K562 (cell line): ENCODE measurements around the gene TRIM32. TPM values are rescaled to one million over a fixed set of nuclear protein-coding genes. Genes with fewer than 3 reads are reported as not detected.

Experiments
- ATAC-seq: fragments of 200-7000 bp; cut with Tn5 transposase; 3 replicates; pipeline ENCODE4 v1.9.1; 2020; ENCODE audit warnings: moderate library complexity
- BruUV-seq: library from RNA; stranded (reverse); fragments of 400-500 nt; replicated peaks from 2 replicates; lab custom pipeline; 2021; lab: Mats Ljungman, UMichigan
- CTCF ChIA-PET: fragments of 300-600 bp; formaldehyde crosslinking; extraction: SDS; loops from one replicate; lab custom pipeline; 2021; ENCODE audit warnings: low intra/inter-chr PET ratio; lab: Yijun Ruan, JAX
- POLR2A ChIA-PET: fragments of 300-600, 350-650 bp; sonication (Branson Sonifier 250); formaldehyde crosslinking; extraction: SDS; loops from one replicate; lab custom pipeline; 2021; ENCODE audit warnings: antibody characterized with exemption, inconsistent platforms; lab: Yijun Ruan, JAX
- DNase-seq, 4 experiments: peaks; one replicate each; pipeline versions ENCODE4 v3.0.0 to v3.0.0-alpha.2; 2011 to 2018; ENCODE audit warnings: low spot score in 3 of 4, mixed read lengths in 3 of 4; ENCODE audit errors: extremely low read depth in 1 of 4
- FAIRE-seq: peaks from 2 replicates; lab custom pipeline; 2011; peaks lifted over from hg19 to GRCh38; lab: Jason Lieb, UNC
- H2AFZ ChIP-seq: 2 replicates; pipeline ENCODE4 v1.6.0; 2011; ENCODE audit warnings: low read depth, low read length, control low read depth, inconsistent platforms
- H3K27ac ChIP-seq: fragments of 200-600 bp; 3 replicates; pipeline ENCODE4 v1.8.0; 2011; ENCODE audit warnings: low read depth, mild to moderate bottlenecking, control low read depth, inconsistent platforms, low read length, moderate library complexity, mixed read lengths; ENCODE audit errors: extremely low read depth
- H3K27me3 ChIP-seq, 2 experiments: fragments of 300-600 bp in 1 of 2; 2 replicates in 1 of 2; 3 replicates in 1 of 2; pipeline versions ENCODE4 v1.6.0 to v1.8.0; 2011; ENCODE audit warnings: inconsistent platforms in 2 of 2, low read length in 2 of 2, mild to moderate bottlenecking in 1 of 2, mixed read lengths in 1 of 2, moderate library complexity in 1 of 2; ENCODE audit not compliant: control insufficient read depth in 2 of 2, insufficient read depth in 2 of 2
- H3K36me3 ChIP-seq: fragments of 300-600 bp; 3 replicates; pipeline ENCODE4 v1.8.0; 2011; ENCODE audit warnings: mild to moderate bottlenecking, low read length, inconsistent platforms; ENCODE audit not compliant: control insufficient read depth, insufficient read depth
- H3K4me1 ChIP-seq, 2 experiments: fragments of 200-600 bp in 1 of 2; replicated peaks in 1 of 2; 2 replicates in 1 of 2; 3 replicates in 1 of 2; pipeline versions ENCODE4 v1.5.1 to v1.8.0; 2011; ENCODE audit warnings: inconsistent platforms in 2 of 2, low read length in 2 of 2, mild to moderate bottlenecking in 1 of 2, mixed read lengths in 1 of 2, moderate library complexity in 1 of 2; ENCODE audit not compliant: control insufficient read depth in 2 of 2, insufficient read depth in 2 of 2
- H3K4me2 ChIP-seq: 2 replicates; pipeline ENCODE4 v1.6.1; 2011; ENCODE audit warnings: low read length, control low read depth, inconsistent platforms, mixed read lengths; ENCODE audit not compliant: insufficient read depth
- H3K4me3 ChIP-seq: fragments of 200-600 bp; sonication (generic), shearing (Covaris generic); 2 replicates; pipeline ENCODE4 v1.5.1; 2016; ENCODE audit warnings: control low read depth, inconsistent platforms
- H3K79me2 ChIP-seq: fragments of 200-600 bp; 3 replicates; pipeline ENCODE4 v1.8.0; 2011; ENCODE audit warnings: low read length, inconsistent platforms; ENCODE audit not compliant: control insufficient read depth, insufficient read depth
- H3K9ac ChIP-seq, 2 experiments: 2 replicates each; pipeline versions ENCODE4 v1.6.0 to v1.6.1; 2011; ENCODE audit warnings: low read depth in 2 of 2, low read length in 2 of 2, control low read depth in 1 of 2, inconsistent platforms in 1 of 2, mild to moderate bottlenecking in 1 of 2, mixed read lengths in 1 of 2; ENCODE audit not compliant: insufficient read depth in 1 of 2
- H3K9me1 ChIP-seq: one replicate; pipeline ENCODE4 v1.6.0; 2011; ENCODE audit warnings: inconsistent platforms, mild to moderate bottlenecking, low read length, moderate library complexity; ENCODE audit not compliant: control insufficient read depth, insufficient read depth
- H3K9me3 ChIP-seq: replicated peaks from 2 replicates; pipeline ENCODE4 v1.5.1; 2011; ENCODE audit warnings: low read depth, low read length, inconsistent platforms; ENCODE audit not compliant: control insufficient read depth, insufficient read depth
- H4K20me1 ChIP-seq: replicated peaks from 2 replicates; pipeline ENCODE4 v1.6.1; 2011; ENCODE audit warnings: low read length, inconsistent platforms, mixed read lengths; ENCODE audit not compliant: control insufficient read depth, insufficient read depth
- CBX8 ChIP-seq: fragments of 200-600 bp; sonication (generic); IDR thresholded peaks from 2 replicates; pipeline ENCODE4 v1.6.1; 2012; ENCODE audit warnings: borderline replicate concordance, mixed run types, low read depth, mild to moderate bottlenecking, moderate library complexity, mixed read lengths, low read length, control low read depth, inconsistent platforms; ENCODE audit not compliant: poor library complexity, severe bottlenecking; ENCODE audit errors: extremely low read depth
- CHD4 ChIP-seq: fragments of 200-600 bp; sonication (generic); IDR thresholded peaks from 3 replicates; pipeline ENCODE4 v1.6.1; 2012; ENCODE audit warnings: low read depth, mild to moderate bottlenecking, mixed read lengths, low read length, inconsistent platforms; ENCODE audit not compliant: insufficient read depth, insufficient replicate concordance, poor library complexity, severe bottlenecking
- COPS2 ChIP-seq: fragments of 450-650 bp; conservative IDR thresholded peaks from 2 replicates; pipeline ENCODE4 v1.6.1; 2016; ENCODE audit warnings: mild to moderate bottlenecking, moderate library complexity
- FOXK1 ChIP-seq: sonication (generic); formaldehyde crosslinking; IDR thresholded peaks from 2 replicates; pipeline ENCODE4 v1.8.0; 2022; ENCODE audit warnings: missing genetic modification reagents, mild to moderate bottlenecking, borderline replicate concordance
- MAFK ChIP-seq: IDR thresholded peaks from 2 replicates; pipeline ENCODE4 v1.6.1; 2011; ENCODE audit warnings: low read length, improper control_type of control experiment
- NR4A1 ChIP-seq, 2 experiments: fragments of 250-450 bp in 1 of 2; fragments of 450-650 bp in 1 of 2; sonication (Bioruptor Pico) in 1 of 2; IDR thresholded peaks; 2 replicates each; pipeline versions ENCODE4 v1.4.0 to v1.6.1; 2016 to 2020; ENCODE audit warnings: mild to moderate bottlenecking in 2 of 2, missing compliant biosample characterization in 1 of 2, missing genetic modification characterization in 1 of 2, moderate library complexity in 1 of 2
- RFX1 ChIP-seq: fragments of 450-650 bp; IDR thresholded peaks from 2 replicates; pipeline ENCODE4 v1.6.1; 2016; ENCODE audit warnings: mild to moderate bottlenecking, moderate library complexity
- SAP30 ChIP-seq: fragments of 200-600 bp; sonication (generic); IDR thresholded peaks from 2 replicates; pipeline ENCODE4 v1.6.1; 2012; ENCODE audit warnings: borderline replicate concordance, low read depth, mild to moderate bottlenecking, moderate library complexity, low read length, control low read depth, inconsistent platforms; ENCODE audit not compliant: insufficient read depth, poor library complexity, severe bottlenecking
- SIN3A ChIP-seq, 2 experiments: fragments of 150-350 bp in 1 of 2; IDR thresholded peaks; 2 replicates each; pipeline ENCODE4 v1.6.1; 2011 to 2016; ENCODE audit warnings: borderline replicate concordance in 2 of 2, low read depth in 2 of 2, low read length in 2 of 2, mild to moderate bottlenecking in 2 of 2, moderate library complexity in 2 of 2; ENCODE audit not compliant: control insufficient read depth in 1 of 2
- TEAD4 ChIP-seq, 2 experiments: sonication (generic) in 1 of 2; formaldehyde crosslinking in 1 of 2; IDR thresholded peaks; 2 replicates each; pipeline versions ENCODE4 v1.6.1 to v1.8.0; 2012 to 2022; ENCODE audit warnings: borderline replicate concordance in 1 of 2, inconsistent platforms in 1 of 2, low read length in 1 of 2, mild to moderate bottlenecking in 1 of 2, missing genetic modification reagents in 1 of 2
- ZKSCAN3 ChIP-seq: fragments of 250-450 bp; sonication (Bioruptor Pico); IDR thresholded peaks from 2 replicates; pipeline ENCODE4 v1.4.0; 2020
- ZNF217 ChIP-seq: sonication (generic); formaldehyde crosslinking; IDR thresholded peaks from 2 replicates; pipeline ENCODE4 v1.8.0; 2022; ENCODE audit warnings: mild to moderate bottlenecking, missing genetic modification reagents
- WGBS: fragments of 100-300 bp; shearing (Covaris generic); methylation state at CpG from one replicate; pipeline ENCODE4 v1.1.6; 2016; ENCODE audit warnings: low coverage, mixed read lengths; ENCODE audit not compliant: insufficient coverage; ENCODE audit errors: missing lambda C conversion rate; 5-methylcytosine and 5-hydroxymethylcytosine counted together
- in situ Hi-C: fragments of 300-500 bp; cut with MboI; formaldehyde crosslinking; loops from 4 replicates; pipeline ENCODE4 v1.15.0; 2018; ENCODE audit warnings: inconsistent platforms, mixed read lengths
- intact Hi-C: fragments of 100-400 bp; cut with micrococcal nuclease; formaldehyde crosslinking; loops from 2 replicates; pipeline ENCODE4 v1.14.2; 2022
- polyA plus RNA-seq, 8 experiments: library from polyadenylated mRNA; depleted of rRNA in 4 of 8; stranded (reverse) in 5 of 8; unstranded in 3 of 8; fragments of >200 nt; fragmentation: Nextera tagmentation in 2 of 8; fragmentation: Illumina TruSeq in 1 of 8; extraction: Ambion mirVana in 2 of 8; extraction: Trizol in 1 of 8; gene quantifications; 2 replicates each; pipeline versions ENCODE4 v1.2.1 to v1.2.3, GENCODE V29; 2011 to 2014; ENCODE audit warnings: inconsistent platforms in 1 of 8, missing spikeins in 1 of 8
- total RNA-seq, 7 experiments: library from RNA; depleted of rRNA in 6 of 7; stranded (reverse); fragments of >200 nt in 6 of 7; fragmentation: Illumina TruSeq in 2 of 7; extraction: Trizol in 2 of 7; gene quantifications; 2 replicates each; pipeline versions ENCODE4 v1.2.1 to v1.2.3, GENCODE V29; 2011 to 2021; ENCODE audit warnings: low replicate concordance in 1 of 7
- TF ChIP-seq, protein P1 (sequence below), 2 experiments: fragments of 450-650 bp; conservative IDR thresholded peaks; 2 replicates each; pipeline ENCODE4 v1.6.1; 2017; ENCODE audit warnings: mild to moderate bottlenecking in 2 of 2, moderate library complexity in 2 of 2
- TF ChIP-seq, protein P2 (sequence below): fragments of 450-650 bp; conservative IDR thresholded peaks from 2 replicates; pipeline ENCODE4 v1.6.1; 2016; ENCODE audit warnings: missing genetic modification characterization, low read depth, mild to moderate bottlenecking, control low read depth, missing compliant biosample characterization
- TF ChIP-seq, protein P3 (sequence below): fragments of 250-450 bp; sonication (Bioruptor Pico); IDR thresholded peaks from 2 replicates; pipeline ENCODE4 v1.4.0; 2020; ENCODE audit warnings: borderline replicate concordance

The TRIM32 gene
- total and polyA plus RNA-seq, 9 of the 15 experiments (the other 6 are each of a cell fraction or from before 2014, with no cell fraction given), result 3.5 to 9.4 (median 5.9) TPM

DNA sequence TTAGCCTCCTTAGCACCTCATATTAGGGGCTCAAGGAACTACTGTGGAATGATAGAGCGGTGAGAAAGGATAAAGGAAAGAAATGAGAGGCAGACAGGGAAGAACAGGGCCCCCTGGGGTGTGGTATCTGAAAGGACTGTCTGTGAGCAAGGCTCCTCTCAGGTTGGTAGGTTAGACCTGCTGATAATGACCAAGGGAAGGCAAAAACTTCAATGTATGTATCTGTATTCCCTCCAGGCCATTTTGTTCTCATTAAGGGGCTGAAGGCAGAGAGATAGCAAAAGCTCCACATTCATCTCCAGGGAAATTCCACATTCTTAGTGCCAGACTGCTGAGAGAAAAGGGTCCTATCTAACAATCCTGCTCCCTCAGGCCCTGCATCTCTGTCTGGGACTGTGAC, 28.6 kb downstream of the TRIM32 start:
- CTCF ChIA-PET, result no interaction called here
- no peak for DNase-seq
- no peaks in the 10 kb centered on the region for H4K20me1 ChIP-seq
- no peak overlapping the region for H3K4me2 ChIP-seq
- no peak overlapping the region for H3K27ac ChIP-seq
- no peaks in the 10 kb centered on the region for H3K9me1 ChIP-seq
- H3K9ac ChIP-seq, result no peak overlapping the region
- in situ Hi-C loops, result no loop called here
- no peaks in the 10 kb centered on the region for H3K79me2 ChIP-seq
- H3K36me3 ChIP-seq, result no peaks in the 10 kb centered on the region
- no peak overlapping the region for H3K4me3 ChIP-seq
- H2AFZ ChIP-seq, result no peak overlapping the region
- intact Hi-C loops, result no loop called here
- POLR2A ChIA-PET, result no interaction called here
- no peak for FAIRE-seq
- TF ChIP-seq ZNF217 (CRISPR knock-in tag) (no peak), RFX1 (no peak), NR4A1 (CRISPR knock-in tag; IDR thresholded peaks at IDR 0.05) (no peak), NR4A1 (tag; IDR thresholded peaks at IDR 0.05) (no peak), ZKSCAN3 (no peak), FOXK1 (CRISPR knock-in tag) (no peak), CHD4 (no peak), TEAD4 (IDR thresholded peaks at IDR 0.05; ENCODE audit: low read length) (no peak), TEAD4 (CRISPR knock-in tag; IDR thresholded peaks at IDR 0.05; ENCODE audit: borderline replicate concordance) (no peak), SAP30 (no peak), MAFK (no peak), COPS2 (no peak), SIN3A (IDR thresholded peaks at IDR 0.05; ENCODE audit: borderline replicate concordance in 2 of 2, control insufficient read depth in 1 of 2, low read depth in 2 of 2, low read length in 2 of 2) (no peak), CBX8 (no peak)
- TF ChIP-seq, protein P1, sequence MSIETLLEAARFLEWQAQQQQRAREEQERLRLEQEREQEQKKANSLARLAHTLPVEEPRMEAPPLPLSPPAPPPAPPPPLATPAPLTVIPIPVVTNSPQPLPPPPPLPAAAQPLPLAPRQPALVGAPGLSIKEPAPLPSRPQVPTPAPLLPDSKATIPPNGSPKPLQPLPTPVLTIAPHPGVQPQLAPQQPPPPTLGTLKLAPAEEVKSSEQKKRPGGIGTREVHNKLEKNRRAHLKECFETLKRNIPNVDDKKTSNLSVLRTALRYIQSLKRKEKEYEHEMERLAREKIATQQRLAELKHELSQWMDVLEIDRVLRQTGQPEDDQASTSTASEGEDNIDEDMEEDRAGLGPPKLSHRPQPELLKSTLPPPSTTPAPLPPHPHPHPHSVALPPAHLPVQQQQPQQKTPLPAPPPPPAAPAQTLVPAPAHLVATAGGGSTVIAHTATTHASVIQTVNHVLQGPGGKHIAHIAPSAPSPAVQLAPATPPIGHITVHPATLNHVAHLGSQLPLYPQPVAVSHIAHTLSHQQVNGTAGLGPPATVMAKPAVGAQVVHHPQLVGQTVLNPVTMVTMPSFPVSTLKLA (conservative IDR thresholded peaks at IDR 0.05), result no peak
- TF ChIP-seq, protein P2, sequence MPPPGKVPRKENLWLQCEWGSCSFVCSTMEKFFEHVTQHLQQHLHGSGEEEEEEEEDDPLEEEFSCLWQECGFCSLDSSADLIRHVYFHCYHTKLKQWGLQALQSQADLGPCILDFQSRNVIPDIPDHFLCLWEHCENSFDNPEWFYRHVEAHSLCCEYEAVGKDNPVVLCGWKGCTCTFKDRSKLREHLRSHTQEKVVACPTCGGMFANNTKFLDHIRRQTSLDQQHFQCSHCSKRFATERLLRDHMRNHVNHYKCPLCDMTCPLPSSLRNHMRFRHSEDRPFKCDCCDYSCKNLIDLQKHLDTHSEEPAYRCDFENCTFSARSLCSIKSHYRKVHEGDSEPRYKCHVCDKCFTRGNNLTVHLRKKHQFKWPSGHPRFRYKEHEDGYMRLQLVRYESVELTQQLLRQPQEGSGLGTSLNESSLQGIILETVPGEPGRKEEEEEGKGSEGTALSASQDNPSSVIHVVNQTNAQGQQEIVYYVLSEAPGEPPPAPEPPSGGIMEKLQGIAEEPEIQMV (tag), result no peak
- TF ChIP-seq, protein P3, sequence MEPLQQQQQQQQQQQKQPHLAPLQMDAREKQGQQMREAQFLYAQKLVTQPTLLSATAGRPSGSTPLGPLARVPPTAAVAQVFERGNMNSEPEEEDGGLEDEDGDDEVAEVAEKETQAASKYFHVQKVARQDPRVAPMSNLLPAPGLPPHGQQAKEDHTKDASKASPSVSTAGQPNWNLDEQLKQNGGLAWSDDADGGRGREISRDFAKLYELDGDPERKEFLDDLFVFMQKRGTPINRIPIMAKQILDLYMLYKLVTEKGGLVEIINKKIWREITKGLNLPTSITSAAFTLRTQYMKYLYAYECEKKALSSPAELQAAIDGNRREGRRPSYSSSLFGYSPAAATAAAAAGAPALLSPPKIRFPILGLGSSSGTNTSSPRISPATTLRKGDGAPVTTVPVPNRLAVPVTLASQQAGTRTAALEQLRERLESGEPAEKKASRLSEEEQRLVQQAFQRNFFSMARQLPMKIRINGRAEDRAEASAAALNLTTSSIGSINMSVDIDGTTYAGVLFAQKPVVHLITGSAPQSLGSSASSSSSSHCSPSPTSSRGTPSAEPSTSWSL (CRISPR knock-in tag), result no peak
- H3K9me3 ChIP-seq, result no peaks in the 10 kb centered on the region
- no TSS peak for BruUV-seq
- no peaks in the 10 kb centered on the region for H3K4me1 ChIP-seq
- 0% methylated on average over 1 of the region's 1 CpG for WGBS
- H3K27me3 ChIP-seq, result no peaks in the 10 kb centered on the region
- ATAC-seq, result no peak
